Vagina (tissue), 2 donors: ENCODE data around the gene KIRREL3.

ENCODE experiments used
- POLR2AphosphoS5 ChIP-seq, 2 donors: sonication (generic); formaldehyde crosslinking; IDR thresholded peaks; one replicate each; pipeline ENCODE4 v1.9.0; 2017; ENCODE audit warnings: antibody characterized with exemption in 2 of 2, mild to moderate bottlenecking in 2 of 2, low read depth in 1 of 2; ENCODE audit not compliant: insufficient read depth in 1 of 2
- TF ChIP-seq, protein P1 (sequence below), 3 experiments: fragments of 450-650 bp in 2 of 3; fragments of 200-600 bp in 1 of 3; sonication (generic) in 1 of 3; IDR thresholded peaks; one replicate each; pipeline ENCODE4 v1.5.1; 2017 to 2019; ENCODE audit warnings: antibody characterized with exemption in 3 of 3, mild to moderate bottlenecking in 2 of 3, moderate library complexity in 2 of 3

DNA sequence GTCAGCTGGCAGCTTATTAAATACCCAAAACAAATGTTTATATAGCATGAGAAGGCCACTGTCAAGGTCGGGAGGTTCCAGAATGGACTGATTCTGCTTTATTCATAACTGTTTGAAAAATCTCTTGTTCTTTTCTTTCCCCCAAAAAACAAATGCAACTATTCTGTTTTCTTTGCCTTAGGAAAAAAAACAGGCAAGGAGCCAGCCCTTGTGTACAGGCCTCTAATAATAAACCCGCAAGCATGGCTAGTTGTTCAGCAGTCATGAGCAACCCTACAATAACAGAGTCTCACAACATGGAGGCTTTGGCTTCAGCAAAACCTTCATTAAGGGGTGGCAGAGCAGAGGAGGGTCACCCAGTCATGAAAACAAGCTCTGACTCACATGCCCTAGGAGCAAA is 191.7 kb downstream of the KIRREL3 start:
- TF ChIP-seq, protein P1, sequence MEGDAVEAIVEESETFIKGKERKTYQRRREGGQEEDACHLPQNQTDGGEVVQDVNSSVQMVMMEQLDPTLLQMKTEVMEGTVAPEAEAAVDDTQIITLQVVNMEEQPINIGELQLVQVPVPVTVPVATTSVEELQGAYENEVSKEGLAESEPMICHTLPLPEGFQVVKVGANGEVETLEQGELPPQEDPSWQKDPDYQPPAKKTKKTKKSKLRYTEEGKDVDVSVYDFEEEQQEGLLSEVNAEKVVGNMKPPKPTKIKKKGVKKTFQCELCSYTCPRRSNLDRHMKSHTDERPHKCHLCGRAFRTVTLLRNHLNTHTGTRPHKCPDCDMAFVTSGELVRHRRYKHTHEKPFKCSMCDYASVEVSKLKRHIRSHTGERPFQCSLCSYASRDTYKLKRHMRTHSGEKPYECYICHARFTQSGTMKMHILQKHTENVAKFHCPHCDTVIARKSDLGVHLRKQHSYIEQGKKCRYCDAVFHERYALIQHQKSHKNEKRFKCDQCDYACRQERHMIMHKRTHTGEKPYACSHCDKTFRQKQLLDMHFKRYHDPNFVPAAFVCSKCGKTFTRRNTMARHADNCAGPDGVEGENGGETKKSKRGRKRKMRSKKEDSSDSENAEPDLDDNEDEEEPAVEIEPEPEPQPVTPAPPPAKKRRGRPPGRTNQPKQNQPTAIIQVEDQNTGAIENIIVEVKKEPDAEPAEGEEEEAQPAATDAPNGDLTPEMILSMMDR (IDR thresholded peaks at IDR 0.05), result no peak
- TF ChIP-seq POLR2AphosphoS5 (IDR thresholded peaks at IDR 0.05; ENCODE audit: insufficient read depth in 1 of 2, low read depth in 1 of 2), result no peak
